HepG2 (cell line): ENCODE measurements around the gene DLL4. TPM values are rescaled to one million over a fixed set of nuclear protein-coding genes. Genes with fewer than 3 reads are reported as not detected.

Experiments used
- ATAC-seq: fragments of 200-7000 bp; cut with Tn5 transposase; 3 replicates; pipeline ENCODE4 v1.9.1; 2020; ENCODE audit warnings: mild to moderate bottlenecking, moderate library complexity
- BruUV-seq: library from RNA; stranded (reverse); fragments of 400-500 nt; replicated peaks from 2 replicates; lab custom pipeline; 2021; lab: Mats Ljungman, UMichigan
- CTCF ChIA-PET: fragments of 300-600 bp; formaldehyde crosslinking; extraction: SDS; loops from one replicate; lab custom pipeline; 2021; ENCODE audit warnings: low total read pairs, inconsistent platforms, low intra/inter-chr PET ratio; lab: Yijun Ruan, JAX
- POLR2A ChIA-PET: fragments of 350-600 bp; sonication (Branson Sonifier 250); formaldehyde crosslinking; loops from one replicate; lab custom pipeline; 2020; ENCODE audit warnings: antibody characterized with exemption, inconsistent platforms; lab: Yijun Ruan, JAX
- DNase-seq: peaks from one replicate; pipeline ENCODE4 v3.0.0-alpha.2; 2015; ENCODE audit warnings: low spot score
- FAIRE-seq: peaks from 3 replicates; lab custom pipeline; 2011; peaks lifted over from hg19 to GRCh38; lab: Jason Lieb, UNC
- H2AFZ ChIP-seq: one replicate; pipeline ENCODE4 v1.6.1; 2011; ENCODE audit warnings: low read length, inconsistent platforms
- H3K27ac ChIP-seq: fragments of 300-600 bp; 3 replicates; pipeline ENCODE4 v1.8.0; 2011; ENCODE audit warnings: mixed run types, mild to moderate bottlenecking, mixed read lengths, low read length, inconsistent platforms; ENCODE audit not compliant: insufficient read depth; ENCODE audit errors: extremely low read length
- H3K27me3 ChIP-seq, 2 experiments: fragments of 200-600 bp in 1 of 2; 2 replicates in 1 of 2; 3 replicates in 1 of 2; pipeline versions ENCODE4 v1.6.0 to v1.8.0; 2011; ENCODE audit warnings: low read length in 2 of 2, mild to moderate bottlenecking in 2 of 2, moderate library complexity in 2 of 2, inconsistent platforms in 1 of 2; ENCODE audit not compliant: insufficient read depth in 2 of 2, control insufficient read depth in 1 of 2
- H3K36me3 ChIP-seq, 2 experiments: fragments of 200-600 bp in 1 of 2; replicated peaks in 1 of 2; 2 replicates in 1 of 2; 3 replicates in 1 of 2; pipeline versions ENCODE4 v1.5.1 to v1.8.0; 2011; ENCODE audit warnings: low read length in 2 of 2, inconsistent platforms in 1 of 2; ENCODE audit not compliant: insufficient read depth in 2 of 2, control insufficient read depth in 1 of 2
- H3K4me1 ChIP-seq: 2 replicates; pipeline ENCODE4 v1.5.1; 2012; ENCODE audit warnings: low read length, inconsistent platforms; ENCODE audit not compliant: insufficient read depth
- H3K4me2 ChIP-seq: 2 replicates; pipeline ENCODE4 v1.6.0; 2011; ENCODE audit warnings: low read depth, low read length, inconsistent platforms
- H3K4me3 ChIP-seq, 3 experiments: fragments of 200-600 bp in 1 of 3; sonication (generic), shearing (Covaris generic) in 1 of 3; replicated peaks in 1 of 3; 2 replicates each; pipeline ENCODE4 v1.5.1; 2011 to 2016; ENCODE audit warnings: low read length in 3 of 3, inconsistent platforms in 2 of 3, low read depth in 2 of 3, mild to moderate bottlenecking in 2 of 3, control low read depth in 1 of 3, mixed read lengths in 1 of 3; ENCODE audit not compliant: insufficient read depth in 1 of 3
- H3K79me2 ChIP-seq: one replicate; pipeline ENCODE4 v1.6.1; 2011; ENCODE audit warnings: low read length, inconsistent platforms; ENCODE audit not compliant: insufficient read depth
- H3K9ac ChIP-seq: 2 replicates; pipeline ENCODE4 v1.6.0; 2011; ENCODE audit warnings: mild to moderate bottlenecking, low read depth, low read length, inconsistent platforms; ENCODE audit not compliant: insufficient read depth
- H3K9me3 ChIP-seq: 2 replicates; pipeline ENCODE4 v1.5.1; 2012; ENCODE audit warnings: mild to moderate bottlenecking, low read length
- H4K20me1 ChIP-seq: 2 replicates; pipeline ENCODE4 v1.6.0; 2011; ENCODE audit warnings: inconsistent platforms, mild to moderate bottlenecking, low read length, moderate library complexity; ENCODE audit not compliant: insufficient read depth
- ELF1 ChIP-seq: sonication (generic); formaldehyde crosslinking; IDR thresholded peaks from 2 replicates; pipeline ENCODE4 v1.4.0; 2020; ENCODE audit warnings: missing genetic modification reagents
- GABPB1 ChIP-seq: IDR thresholded peaks from 2 replicates; pipeline ENCODE4 v1.6.1; 2016; ENCODE audit warnings: mild to moderate bottlenecking, missing genetic modification reagents, moderate library complexity, missing compliant biosample characterization
- HNRNPL ChIP-seq: fragments of 200-400 bp; formaldehyde crosslinking; IDR thresholded peaks from 2 replicates; pipeline ENCODE4 v1.6.1; 2017; ENCODE audit warnings: mild to moderate bottlenecking, low read depth, low read length
- KDM2A ChIP-seq: sonication (generic); formaldehyde crosslinking; IDR thresholded peaks from 2 replicates; pipeline ENCODE4 v1.4.0; 2020; ENCODE audit warnings: low read depth, missing genetic modification reagents, borderline replicate concordance
- MAZ ChIP-seq, 2 experiments: sonication (generic) in 1 of 2; formaldehyde crosslinking in 1 of 2; IDR thresholded peaks; 2 replicates each; pipeline versions ENCODE4 v1.5.0 to v1.6.1; 2012 to 2020; ENCODE audit warnings: low read depth in 2 of 2, mild to moderate bottlenecking in 2 of 2, borderline replicate concordance in 1 of 2, improper control_type of control experiment in 1 of 2, low read length in 1 of 2, missing genetic modification reagents in 1 of 2, moderate library complexity in 1 of 2
- MYNN ChIP-seq: sonication (generic); formaldehyde crosslinking; IDR thresholded peaks from 2 replicates; pipeline ENCODE4 v1.4.0; 2020; ENCODE audit warnings: mild to moderate bottlenecking, low read depth, missing genetic modification reagents
- PBX3 ChIP-seq: sonication (generic); formaldehyde crosslinking; IDR thresholded peaks from 2 replicates; pipeline ENCODE4 v1.8.1; 2023; ENCODE audit warnings: missing genetic modification reagents, inconsistent platforms, borderline replicate concordance
- POLR2AphosphoS2 ChIP-seq: IDR thresholded peaks from 2 replicates; pipeline ENCODE4 v1.6.1; 2011; ENCODE audit warnings: low read depth, low read length, improper control_type of control experiment
- PREB ChIP-seq: sonication (generic); formaldehyde crosslinking; IDR thresholded peaks from 2 replicates; pipeline ENCODE4 v1.4.0; 2020; ENCODE audit warnings: missing genetic modification reagents
- SIN3B ChIP-seq: fragments of 150-350 bp; IDR thresholded peaks from 2 replicates; pipeline ENCODE4 v1.6.1; 2014; ENCODE audit warnings: low read length
- SKIL ChIP-seq: sonication (generic); formaldehyde crosslinking; IDR thresholded peaks from 2 replicates; pipeline ENCODE4 v1.8.0; 2022; ENCODE audit warnings: missing genetic modification reagents, mild to moderate bottlenecking, moderate library complexity, borderline replicate concordance
- TCF12 ChIP-seq, 2 experiments: fragments of 450-650 bp in 1 of 2; sonication (generic) in 1 of 2; formaldehyde crosslinking in 1 of 2; IDR thresholded peaks; 2 replicates each; pipeline versions ENCODE4 v1.6.1 to v1.8.0; 2017 to 2022; ENCODE audit warnings: antibody characterized with exemption in 1 of 2, mild to moderate bottlenecking in 1 of 2, missing genetic modification reagents in 1 of 2, moderate library complexity in 1 of 2
- ZNF724P ChIP-seq: sonication (generic); formaldehyde crosslinking; IDR thresholded peaks from 2 replicates; pipeline ENCODE4 v1.8.0; 2022; ENCODE audit warnings: missing genetic modification reagents, borderline replicate concordance
- whole genome bisulfite sequencing: methylation state at CpG from one replicate; pipeline ENCODE4 v1.1.6; 2017; ENCODE audit warnings: low lambda C conversion rate; 5-methylcytosine and 5-hydroxymethylcytosine counted together
- in situ Hi-C: cut with HindIII; loops from 2 replicates; pipeline ENCODE4 v1.10.0; 2017; ENCODE audit warnings: low pct_unique_long_range_greater_than_20kb; ENCODE audit not compliant: extremely low pct_ligation_motif_present
- intact Hi-C: fragments of 100-400 bp; cut with micrococcal nuclease; formaldehyde crosslinking; loops from one replicate; pipeline ENCODE4 v1.10.0; 2022; ENCODE audit not compliant: unreplicated experiment
- polyA plus RNA-seq, 8 experiments: library from polyadenylated mRNA; depleted of rRNA in 3 of 8; stranded (reverse) in 7 of 8; unstranded in 1 of 8; fragments of >200 nt; fragmentation: Illumina TruSeq in 4 of 8; extraction: Trizol in 4 of 8; gene quantifications; 2 replicates each; pipeline versions ENCODE4 v1.2.1 to v1.2.3, GENCODE V29; 2011 to 2016; ENCODE audit warnings: low read depth in 4 of 8, missing spikeins in 1 of 8, mixed read lengths in 1 of 8; ENCODE audit not compliant: insufficient read depth in 1 of 8
- total RNA-seq, 5 experiments: library from RNA; depleted of rRNA; stranded (reverse); fragments of >200 nt; fragmentation: Illumina TruSeq; extraction: Trizol; gene quantifications; 2 replicates each; pipeline ENCODE4 v1.2.3, GENCODE V29; 2016; ENCODE audit warnings: low read depth in 1 of 5

DLL4 gene
- total and polyA plus RNA-seq, 2 of the 13 experiments (the other 11 are each of a cell fraction or from before 2014, with no cell fraction given) = 0.20 to 0.25 TPM

GRCh38 chr15:40978141-40978540 lies 49.0 kb downstream of the DLL4 start:
- CTCF ChIA-PET = no interaction called here
- FAIRE-seq (no peak), ATAC-seq (no peak), DNase-seq (no peak)
- in situ Hi-C loops (no loop called here), intact Hi-C loops (no loop called here)
- Histone ChIP-seq H2AFZ (no peak overlapping the region), H3K36me3 (peaks cover 20 to 67% of the 10 kb centered on the region in 2 experiments), H3K4me1 (no peaks in the 10 kb centered on the region), H3K9ac (no peak overlapping the region), H3K79me2 (no peaks in the 10 kb centered on the region), H3K4me3 (no peak overlapping the region), H3K4me2 (no peak overlapping the region), H3K27ac (no peak overlapping the region), H4K20me1 (no peaks in the 10 kb centered on the region), H3K27me3 (no peaks in the 10 kb centered on the region), H3K9me3 (no peaks in the 10 kb centered on the region)
- no TSS peak for BruUV-seq
- WGBS = 60% methylated on average over 1 of the region's 2 CpGs
- POLR2A ChIA-PET = no interaction called here
- no peak for TF ChIP-seq HNRNPL
- no peak for TF ChIP-seq GABPB1 (CRISPR knock-in tag)
- TF ChIP-seq KDM2A (CRISPR knock-in tag) = no peak
- TF ChIP-seq MYNN (CRISPR knock-in tag) = no peak
- no peak for TF ChIP-seq POLR2AphosphoS2
- TF ChIP-seq SKIL (CRISPR knock-in tag) = no peak

GRCh38 chr15:40978562-40978961 lies 49.4 kb downstream of the DLL4 start:
- 100% methylated on average over 4 of the region's 4 CpGs for WGBS
- H4K20me1 ChIP-seq = no peaks in the 10 kb centered on the region
- H3K4me2 ChIP-seq = no peak overlapping the region
- in situ Hi-C loops = no loop called here
- BruUV-seq = no TSS peak
- H3K27me3 ChIP-seq = no peaks in the 10 kb centered on the region
- ChIA-PET POLR2A (no interaction called here), CTCF (no interaction called here)
- H3K9me3 ChIP-seq = no peaks in the 10 kb centered on the region
- no peak for DNase-seq
- no peak overlapping the region for H3K9ac ChIP-seq
- H3K79me2 ChIP-seq = no peaks in the 10 kb centered on the region
- no peak for FAIRE-seq
- no peak overlapping the region for H3K27ac ChIP-seq
- no peak for ATAC-seq
- no peak overlapping the region for H2AFZ ChIP-seq
- peaks cover 21 to 71% of the 10 kb centered on the region in 2 experiments for H3K36me3 ChIP-seq
- H3K4me3 ChIP-seq = no peak overlapping the region
- intact Hi-C loops = no loop called here
- H3K4me1 ChIP-seq = no peaks in the 10 kb centered on the region
- no peak for TF ChIP-seq SIN3B
- TF ChIP-seq MAZ (IDR thresholded peaks at IDR 0.05; ENCODE audit: borderline replicate concordance, low read depth, low read length) = no peak
- no peak for TF ChIP-seq MAZ (CRISPR knock-in tag; IDR thresholded peaks at IDR 0.05; ENCODE audit: low read depth)
- TF ChIP-seq ELF1 (CRISPR knock-in tag) = no peak
- TF ChIP-seq TCF12 (IDR thresholded peaks at IDR 0.05) = no peak
- no peak for TF ChIP-seq TCF12 (CRISPR knock-in tag; IDR thresholded peaks at IDR 0.05)
- no peak for TF ChIP-seq PREB (CRISPR knock-in tag)
- TF ChIP-seq PBX3 (CRISPR knock-in tag) = no peak
- no peak for TF ChIP-seq ZNF724P (CRISPR knock-in tag)
